Keratinocyte (primary cell): ENCODE data around the gene ZNF280D. TPM values are rescaled to one million over a fixed set of nuclear protein-coding genes. Genes with fewer than 3 reads are reported as not detected.

ENCODE experiments used
- DNase-seq: peaks from one replicate; pipeline ENCODE4 v3.0.0-alpha.2; 2011; ENCODE audit warnings: low read depth, missing footprints, low spot score
- FAIRE-seq: peaks from 2 replicates; lab custom pipeline; 2011; peaks lifted over from hg19 to GRCh38; lab: Jason Lieb, UNC
- H2AFZ ChIP-seq: 2 replicates; pipeline ENCODE4 v1.6.0; 2012; ENCODE audit warnings: low read length, control low read depth, inconsistent platforms; ENCODE audit not compliant: control insufficient read depth
- H3K27ac ChIP-seq: 2 replicates; pipeline ENCODE4 v1.5.1; 2011; ENCODE audit warnings: low read length; ENCODE audit not compliant: control insufficient read depth, insufficient read depth
- H3K27me3 ChIP-seq: 3 replicates; pipeline ENCODE4 v1.6.0; 2011; ENCODE audit warnings: low read length; ENCODE audit not compliant: control insufficient read depth, insufficient read depth; ENCODE audit errors: extremely low read depth
- H3K36me3 ChIP-seq, 2 experiments: 2 replicates in 1 of 2; 3 replicates in 1 of 2; pipeline ENCODE4 v1.5.1; 2011; ENCODE audit warnings: low read length in 2 of 2, mild to moderate bottlenecking in 1 of 2; ENCODE audit not compliant: control insufficient read depth in 2 of 2, insufficient read depth in 2 of 2; ENCODE audit errors: extremely low read depth in 1 of 2
- H3K4me1 ChIP-seq: 3 replicates; pipeline ENCODE4 v1.5.1; 2011; ENCODE audit warnings: low read length; ENCODE audit not compliant: control insufficient read depth, insufficient read depth; ENCODE audit errors: extremely low read depth
- H3K4me2 ChIP-seq: 3 replicates; pipeline ENCODE4 v1.6.0; 2011; ENCODE audit warnings: low read depth, low read length; ENCODE audit not compliant: control insufficient read depth, insufficient read depth; ENCODE audit errors: extremely low read depth
- H3K4me3 ChIP-seq, 3 experiments: fragments of 200-600 bp in 1 of 3; sonication (generic) in 1 of 3; 2 replicates in 2 of 3; 3 replicates in 1 of 3; pipeline ENCODE4 v1.5.1; 2011 to 2016; ENCODE audit warnings: low read length in 3 of 3, mild to moderate bottlenecking in 3 of 3, control low read depth in 2 of 3, inconsistent platforms in 1 of 3, low read depth in 1 of 3, mixed read lengths in 1 of 3, mixed run types in 1 of 3, moderate library complexity in 1 of 3; ENCODE audit not compliant: control insufficient read depth in 2 of 3, insufficient read depth in 2 of 3; ENCODE audit errors: extremely low read depth in 1 of 3
- H3K79me2 ChIP-seq: 2 replicates; pipeline ENCODE4 v1.6.0; 2012; ENCODE audit warnings: low read length; ENCODE audit not compliant: control insufficient read depth, insufficient read depth
- H3K9ac ChIP-seq: 3 replicates; pipeline ENCODE4 v1.6.0; 2011; ENCODE audit warnings: low read length; ENCODE audit not compliant: control insufficient read depth, insufficient read depth; ENCODE audit errors: extremely low read depth
- H3K9me1 ChIP-seq: 3 replicates; pipeline ENCODE4 v1.6.0; 2011; ENCODE audit warnings: low read length; ENCODE audit not compliant: control insufficient read depth, insufficient read depth; ENCODE audit errors: extremely low read depth
- H3K9me3 ChIP-seq: 2 replicates; pipeline ENCODE4 v1.5.1; 2012; ENCODE audit warnings: low read depth, low read length; ENCODE audit not compliant: control insufficient read depth
- H4K20me1 ChIP-seq: 3 replicates; pipeline ENCODE4 v1.6.0; 2011; ENCODE audit warnings: low read length; ENCODE audit not compliant: control insufficient read depth, insufficient read depth; ENCODE audit errors: extremely low read depth
- EZH2 ChIP-seq: IDR thresholded peaks from one replicate; pipeline ENCODE4 v1.6.1; 2012; ENCODE audit warnings: inconsistent platforms, mild to moderate bottlenecking, low read length, moderate library complexity
- dilution Hi-C: fragments of 300-500 bp; cut with MboI; formaldehyde crosslinking; loops from one replicate; pipeline ENCODE4 v1.7.0; 2020; ENCODE audit warnings: low sequenced_read_pairs; ENCODE audit not compliant: extremely low pct_ligation_motif_present
- polyA plus RNA-seq, 5 experiments: library from polyadenylated mRNA; depleted of rRNA in 3 of 5; stranded (reverse) in 3 of 5; stranded (forward) in 1 of 5; unstranded in 1 of 5; fragments of >200 nt; gene quantifications; 1 replicate in 1 of 5; 2 replicates in 3 of 5; 3 replicates in 1 of 5; pipeline versions ENCODE4 v1.2.1 to v1.2.3, GENCODE V29; 2011 to 2012; ENCODE audit warnings: missing spikeins in 2 of 5, low read depth in 1 of 5, low replicate concordance in 1 of 5
- TF ChIP-seq, protein P1 (sequence below), 3 experiments: IDR thresholded peaks in 1 of 3; conservative IDR thresholded peaks in 1 of 3; optimal IDR thresholded peaks in 1 of 3; 2 replicates in 2 of 3; 3 replicates in 1 of 3; pipeline versions ENCODE3 to v1.5.1; 2011; ENCODE audit warnings: low read length in 3 of 3, mild to moderate bottlenecking in 3 of 3, moderate library complexity in 2 of 3, control low read depth in 1 of 3, inconsistent platforms in 1 of 3; ENCODE audit not compliant: insufficient read depth in 2 of 3; ENCODE audit errors: extremely low read depth in 1 of 3

Gene ZNF280D
- polyA plus RNA-seq, 1 donor (not counting 4 experiments of a cell fraction or from before 2014, with no cell fraction given) = 8.7 TPM

DNA sequence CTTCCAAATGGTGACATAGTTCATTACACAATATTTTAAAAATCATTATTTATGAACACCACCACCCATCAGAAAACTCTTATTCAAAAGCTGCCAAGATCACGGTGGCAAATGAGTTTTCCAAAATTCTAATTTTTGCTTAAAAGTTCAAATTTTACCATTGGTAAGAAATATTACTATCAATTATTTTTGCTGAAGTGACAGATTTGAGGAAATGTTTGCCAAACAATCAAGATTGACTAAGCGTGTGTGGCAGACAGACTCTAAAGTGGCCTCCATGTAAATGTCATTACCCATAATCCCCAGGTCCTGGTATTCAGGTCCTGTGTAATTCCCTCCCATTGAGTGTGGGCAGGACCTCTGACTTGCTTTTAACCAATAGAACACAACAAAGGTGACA is 35.0 kb downstream of the ZNF280D start:
- no peaks in the 10 kb centered on the region for H3K9me1 ChIP-seq
- no peak overlapping the region for H3K4me2 ChIP-seq
- dilution Hi-C loops = no loop called here
- no peak for DNase-seq
- no peak overlapping the region for H3K27ac ChIP-seq
- H4K20me1 ChIP-seq = no peaks in the 10 kb centered on the region
- H3K4me1 ChIP-seq = no peaks in the 10 kb centered on the region
- TF ChIP-seq, protein P1, sequence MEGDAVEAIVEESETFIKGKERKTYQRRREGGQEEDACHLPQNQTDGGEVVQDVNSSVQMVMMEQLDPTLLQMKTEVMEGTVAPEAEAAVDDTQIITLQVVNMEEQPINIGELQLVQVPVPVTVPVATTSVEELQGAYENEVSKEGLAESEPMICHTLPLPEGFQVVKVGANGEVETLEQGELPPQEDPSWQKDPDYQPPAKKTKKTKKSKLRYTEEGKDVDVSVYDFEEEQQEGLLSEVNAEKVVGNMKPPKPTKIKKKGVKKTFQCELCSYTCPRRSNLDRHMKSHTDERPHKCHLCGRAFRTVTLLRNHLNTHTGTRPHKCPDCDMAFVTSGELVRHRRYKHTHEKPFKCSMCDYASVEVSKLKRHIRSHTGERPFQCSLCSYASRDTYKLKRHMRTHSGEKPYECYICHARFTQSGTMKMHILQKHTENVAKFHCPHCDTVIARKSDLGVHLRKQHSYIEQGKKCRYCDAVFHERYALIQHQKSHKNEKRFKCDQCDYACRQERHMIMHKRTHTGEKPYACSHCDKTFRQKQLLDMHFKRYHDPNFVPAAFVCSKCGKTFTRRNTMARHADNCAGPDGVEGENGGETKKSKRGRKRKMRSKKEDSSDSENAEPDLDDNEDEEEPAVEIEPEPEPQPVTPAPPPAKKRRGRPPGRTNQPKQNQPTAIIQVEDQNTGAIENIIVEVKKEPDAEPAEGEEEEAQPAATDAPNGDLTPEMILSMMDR (optimal IDR thresholded peaks at IDR 0.05 in 1 of 3, IDR thresholded peaks at IDR 0.05 in 1 of 3, conservative IDR thresholded peaks at IDR 0.05 in 1 of 3; ENCODE audit: extremely low read depth in 1 of 3, insufficient read depth in 2 of 3, low read length in 3 of 3) = no peak
- no peak for TF ChIP-seq EZH2
- no peaks in the 10 kb centered on the region for H3K79me2 ChIP-seq
- H3K9ac ChIP-seq = no peak overlapping the region
- H3K27me3 ChIP-seq = no peaks in the 10 kb centered on the region
- no peaks in the 10 kb centered on the region for H3K9me3 ChIP-seq
- no peak overlapping the region for H3K4me3 ChIP-seq
- no peak for FAIRE-seq
- no peak overlapping the region for H2AFZ ChIP-seq
- H3K36me3 ChIP-seq = peaks cover 3 to 4% of the 10 kb centered on the region in 2 experiments

DNA sequence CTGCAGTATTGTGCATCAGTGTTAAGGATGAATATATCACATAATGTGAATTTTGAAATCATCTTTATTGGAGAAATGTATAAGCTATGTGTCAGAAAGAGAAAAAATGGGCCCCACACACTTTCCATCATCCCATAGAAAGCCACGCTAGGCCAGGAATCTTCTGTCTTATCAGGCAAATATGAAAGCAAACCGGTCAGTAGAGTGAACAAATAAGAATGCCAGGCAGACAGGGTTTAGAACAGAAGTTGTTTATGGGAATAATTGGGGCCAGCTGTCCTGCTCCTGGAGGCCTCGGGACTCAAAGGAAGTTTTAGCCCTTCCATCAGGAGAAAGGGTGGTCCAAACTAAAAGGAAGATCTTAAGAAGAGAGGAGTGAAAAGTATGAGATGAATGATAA is 39.5 kb downstream of the ZNF280D start:
- dilution Hi-C loops = no loop called here

More for the DNA sequence above, 39.5 kb downstream of the ZNF280D start:
- Histone ChIP-seq H3K27ac (no peak overlapping the region), H3K36me3 (peaks cover 0 to 1% of the 10 kb centered on the region in 2 experiments), H3K79me2 (no peaks in the 10 kb centered on the region), H2AFZ (no peak overlapping the region), H3K4me2 (no peak overlapping the region), H3K9me3 (no peaks in the 10 kb centered on the region), H4K20me1 (no peaks in the 10 kb centered on the region), H3K9ac (no peak overlapping the region), H3K9me1 (no peaks in the 10 kb centered on the region), H3K4me3 (no peak overlapping the region), H3K27me3 (no peaks in the 10 kb centered on the region), H3K4me1 (no peaks in the 10 kb centered on the region)
- TF ChIP-seq, protein P1 (optimal IDR thresholded peaks at IDR 0.05 in 1 of 3, IDR thresholded peaks at IDR 0.05 in 1 of 3, conservative IDR thresholded peaks at IDR 0.05 in 1 of 3; ENCODE audit: extremely low read depth in 1 of 3, insufficient read depth in 2 of 3, low read length in 3 of 3) = no peak
- TF ChIP-seq EZH2 = no peak
- FAIRE-seq (no peak), DNase-seq (no peak)
